RWPE1 (cell line): ENCODE data around the gene SFRP4.

Experiments used
- CTCF ChIA-PET: fragments of 350-600 bp; sonication (Branson Sonifier 250); formaldehyde crosslinking; extraction: SDS; loops from one replicate; lab custom pipeline; 2021; lab: Yijun Ruan, JAX
- POLR2A ChIA-PET: fragments of 400-600 bp; formaldehyde crosslinking; extraction: SDS; loops from one replicate; lab custom pipeline; 2020; ENCODE audit warnings: antibody characterized with exemption; ENCODE audit not compliant: low non-redundant PET; lab: Yijun Ruan, JAX
- DNase-seq: peaks from one replicate; pipeline ENCODE4 v3.0.0; 2012; ENCODE audit warnings: low spot score
- H3K27ac ChIP-seq: fragments of 450-650 bp; 2 replicates; pipeline ENCODE4 v1.5.1; 2017
- TF ChIP-seq, protein P1 (sequence below): fragments of 450-650 bp; conservative IDR thresholded peaks from 2 replicates; pipeline ENCODE4 v1.5.1; 2017; ENCODE audit warnings: low read depth, mild to moderate bottlenecking

Gene SFRP4

DNA sequence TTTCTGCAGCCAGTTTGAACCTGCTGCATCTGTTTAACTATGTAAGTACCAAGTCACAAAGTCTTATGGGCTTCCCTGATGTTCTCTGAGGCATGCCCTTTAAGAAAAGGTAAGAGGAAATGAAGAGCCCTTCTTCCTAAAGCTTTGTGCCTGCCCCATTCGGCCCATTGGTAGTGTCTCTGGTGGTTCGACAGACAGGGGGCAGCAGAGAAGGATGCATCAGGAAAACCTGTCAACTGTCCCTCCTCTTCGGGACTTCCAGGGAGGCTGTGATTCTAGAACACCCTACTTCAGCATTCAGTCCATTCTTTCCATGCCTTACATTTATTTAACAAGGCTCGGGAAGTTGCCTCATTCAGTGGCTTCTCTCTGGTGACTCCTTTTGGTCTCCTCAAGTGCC lies 1.9 kb upstream of the SFRP4 start:
- DNase-seq: no peak
- CTCF ChIA-PET: no interaction called here
- no peak overlapping the region for H3K27ac ChIP-seq
- TF ChIP-seq, protein P1, sequence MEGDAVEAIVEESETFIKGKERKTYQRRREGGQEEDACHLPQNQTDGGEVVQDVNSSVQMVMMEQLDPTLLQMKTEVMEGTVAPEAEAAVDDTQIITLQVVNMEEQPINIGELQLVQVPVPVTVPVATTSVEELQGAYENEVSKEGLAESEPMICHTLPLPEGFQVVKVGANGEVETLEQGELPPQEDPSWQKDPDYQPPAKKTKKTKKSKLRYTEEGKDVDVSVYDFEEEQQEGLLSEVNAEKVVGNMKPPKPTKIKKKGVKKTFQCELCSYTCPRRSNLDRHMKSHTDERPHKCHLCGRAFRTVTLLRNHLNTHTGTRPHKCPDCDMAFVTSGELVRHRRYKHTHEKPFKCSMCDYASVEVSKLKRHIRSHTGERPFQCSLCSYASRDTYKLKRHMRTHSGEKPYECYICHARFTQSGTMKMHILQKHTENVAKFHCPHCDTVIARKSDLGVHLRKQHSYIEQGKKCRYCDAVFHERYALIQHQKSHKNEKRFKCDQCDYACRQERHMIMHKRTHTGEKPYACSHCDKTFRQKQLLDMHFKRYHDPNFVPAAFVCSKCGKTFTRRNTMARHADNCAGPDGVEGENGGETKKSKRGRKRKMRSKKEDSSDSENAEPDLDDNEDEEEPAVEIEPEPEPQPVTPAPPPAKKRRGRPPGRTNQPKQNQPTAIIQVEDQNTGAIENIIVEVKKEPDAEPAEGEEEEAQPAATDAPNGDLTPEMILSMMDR: no peak
- POLR2A ChIA-PET: no interaction called here

DNA sequence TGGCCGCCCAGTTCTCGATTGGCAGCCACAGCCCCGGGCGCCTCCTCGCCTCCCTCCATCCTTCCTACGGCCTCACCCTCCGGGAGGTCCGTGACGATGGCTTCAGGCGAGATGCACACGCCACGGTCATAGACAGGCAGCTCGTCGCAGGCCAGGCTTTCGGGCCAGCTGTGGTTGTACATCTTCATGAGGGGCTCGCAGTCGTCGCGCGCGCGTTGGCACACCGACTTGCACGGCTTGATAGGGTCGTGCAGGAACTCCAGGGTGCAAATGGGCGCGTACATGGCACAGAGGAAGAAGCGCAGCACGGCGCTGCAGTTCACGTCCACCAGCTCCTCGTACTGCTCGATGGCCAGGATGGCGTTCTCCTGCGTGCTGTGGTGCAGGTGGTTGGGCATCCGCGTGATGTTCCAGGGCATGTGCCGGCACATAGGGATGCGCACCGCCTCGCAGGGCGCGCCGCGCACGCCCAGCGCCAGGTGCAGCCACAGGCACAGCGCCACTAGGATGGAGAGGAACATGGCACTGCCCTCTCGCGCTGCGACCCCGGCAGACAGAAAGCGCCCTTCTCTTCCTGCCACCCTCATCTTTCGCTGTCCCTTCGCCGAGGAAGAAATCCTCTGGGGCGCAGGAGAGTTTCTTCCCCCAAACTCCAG lies 472 bp downstream of the SFRP4 start:
- H3K27ac ChIP-seq: no peak overlapping the region
- TF ChIP-seq, protein P1: no peak
- DNase-seq: no peak
- ChIA-PET CTCF (no interaction called here), POLR2A (no interaction called here)

DNA sequence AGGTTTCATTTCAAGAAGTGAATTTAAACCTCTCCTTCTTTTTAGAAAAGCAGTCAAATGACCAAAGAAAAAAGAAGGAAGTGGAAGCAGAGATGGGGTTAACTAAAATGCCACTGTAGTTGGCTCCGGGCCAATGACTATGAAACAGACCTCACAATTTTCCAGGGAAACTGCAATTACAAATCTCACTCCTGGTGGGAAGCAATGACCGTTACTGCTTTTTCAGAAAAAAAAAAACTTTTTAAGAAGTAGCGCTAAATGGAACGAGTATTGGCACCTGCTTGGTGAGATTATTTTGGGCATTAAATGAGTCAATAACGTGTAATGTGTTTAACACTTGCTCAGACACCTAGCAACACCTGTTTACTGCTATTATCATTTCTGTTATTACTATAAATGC lies 1.2 kb downstream of the SFRP4 start:
- POLR2A ChIA-PET: no interaction called here
- H3K27ac ChIP-seq: no peak overlapping the region
- TF ChIP-seq, protein P1: no peak
- CTCF ChIA-PET: interaction anchor here (0.6 kb wide), 1 partner anchor 454 kb away, joined by 7 read pairs; no protein-coding TSS in a partner anchor
- DNase-seq: no peak

DNA sequence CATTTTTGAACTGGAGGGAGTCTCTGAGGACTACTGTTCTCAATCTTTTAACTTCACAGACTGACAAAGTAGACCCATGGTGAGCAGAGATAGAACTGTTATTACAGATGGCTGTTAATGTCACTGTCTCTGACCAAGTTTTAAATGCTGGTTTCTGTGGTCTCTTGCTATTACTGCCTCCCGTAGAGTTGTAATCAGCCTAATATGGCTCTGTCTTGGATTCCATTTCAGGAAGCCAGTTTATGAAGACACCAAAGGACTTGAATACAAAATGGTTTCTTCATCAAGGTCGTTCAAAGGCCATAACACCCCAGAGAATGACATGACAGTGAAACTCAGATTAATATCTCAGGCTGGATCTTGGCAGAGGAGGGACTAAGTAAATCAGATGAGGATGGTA lies 3.9 kb downstream of the SFRP4 start:
- CTCF ChIA-PET: no interaction called here
- TF ChIP-seq, protein P1: no peak

DNA sequence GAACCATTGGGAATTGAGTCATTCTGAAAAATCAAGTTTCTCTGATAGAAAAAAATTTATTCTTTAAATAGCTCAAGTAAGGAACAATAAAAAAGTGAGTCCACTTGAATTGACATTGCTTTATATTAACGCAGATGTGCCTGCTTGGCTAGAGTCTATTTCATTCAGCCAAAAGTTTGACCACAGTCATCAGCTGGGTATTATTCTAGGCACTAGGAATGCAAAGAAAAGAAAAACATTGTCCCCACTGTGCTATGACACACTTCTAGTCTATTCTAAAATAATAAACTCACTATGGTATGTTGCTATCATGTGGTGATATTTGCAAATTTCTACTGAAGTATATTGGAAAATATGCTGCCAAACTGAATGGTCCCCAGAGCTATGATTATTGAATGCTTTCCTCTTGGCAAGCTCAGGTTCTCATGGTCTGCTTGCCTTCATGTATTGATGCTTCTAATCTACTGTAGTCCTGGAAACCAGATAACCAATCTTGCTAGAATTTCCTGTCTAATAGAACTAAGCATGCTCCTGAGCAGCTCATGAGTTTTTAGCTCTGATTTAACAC lies 8.3 kb downstream of the SFRP4 start:
- CTCF ChIA-PET: interaction anchor here (0.6 kb wide), 1 partner anchor 25 kb away, joined by 3 read pairs; no protein-coding TSS in a partner anchor
- DNase-seq: no peak
- H3K27ac ChIP-seq: no peak overlapping the region
- TF ChIP-seq, protein P1: no peak
- POLR2A ChIA-PET: no interaction called here

More for the DNA sequence above, 3.9 kb downstream of the SFRP4 start:
- POLR2A ChIA-PET: no interaction called here
- H3K27ac ChIP-seq: no peak overlapping the region
- no peak for DNase-seq

DNA sequence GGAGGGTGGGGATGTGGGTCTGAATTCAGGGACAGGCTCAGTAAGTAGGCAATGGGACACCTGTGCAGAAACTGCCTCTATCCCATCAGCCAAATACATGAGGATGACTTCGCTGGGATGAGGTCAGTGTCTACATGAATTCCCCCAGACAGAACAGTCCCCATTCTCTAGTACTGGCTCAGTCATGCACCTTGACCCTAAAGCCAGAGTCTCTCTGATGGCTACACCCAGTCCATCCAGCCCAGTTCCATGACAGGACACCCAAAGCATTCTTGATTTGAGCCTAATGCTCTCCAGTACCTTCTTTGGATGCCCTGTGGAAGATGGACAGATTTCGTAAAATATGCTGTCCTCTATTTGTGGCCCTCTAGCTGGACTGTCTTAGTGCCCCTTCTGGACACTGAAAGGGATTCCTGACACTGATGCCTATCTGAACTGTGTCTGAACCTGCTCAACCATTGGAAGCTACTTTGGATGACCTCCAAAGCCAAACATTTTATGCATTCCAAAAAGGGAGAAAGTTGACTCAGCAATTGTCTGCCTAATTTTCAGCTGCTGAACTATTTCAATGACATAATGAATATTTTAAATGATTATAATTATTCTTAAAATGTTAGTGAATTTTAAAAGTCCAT lies 14.6 kb downstream of the SFRP4 start:
- no peak overlapping the region for H3K27ac ChIP-seq
- ChIA-PET CTCF (interaction anchor here (0.6 kb wide), 4 partner anchors 8 to 1209 kb away, joined by 4 to 5 read pairs (median 4); no protein-coding TSS in a partner anchor), POLR2A (no interaction called here)
- TF ChIP-seq, protein P1: no peak
- peak; percentile 11 for DNase-seq
